ENCODE data around the gene ZNRF2.
"Not testable (repeated sequence)": the region's sequence is repeated elsewhere in the genome, so short reads cannot be mapped to it uniquely, and the experiment has no call there.

Gene ZNRF2

DNA sequence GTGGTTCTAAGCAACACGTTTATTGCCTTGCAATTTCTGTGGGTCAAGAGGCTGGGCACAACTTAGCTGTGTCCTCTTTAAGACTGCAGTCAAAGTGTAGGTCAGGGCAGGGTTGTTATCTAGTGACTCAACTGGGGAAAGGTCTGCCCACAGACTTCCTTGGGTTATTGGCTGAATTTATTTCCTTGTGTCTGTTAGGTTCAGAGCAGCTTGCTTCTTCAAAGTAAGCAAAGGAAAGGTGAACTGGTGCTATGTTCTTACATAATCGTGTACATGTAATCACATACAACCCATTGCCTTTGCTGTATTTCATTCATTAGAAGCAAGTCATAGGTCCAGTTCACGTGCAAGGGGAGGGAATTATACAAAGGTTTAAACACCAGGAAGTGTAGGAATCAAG lies 5.9 kb downstream of the ZNRF2 start:
- not testable (repeated sequence) for DNase-seq (ENCODE audit: low read depth)

DNA sequence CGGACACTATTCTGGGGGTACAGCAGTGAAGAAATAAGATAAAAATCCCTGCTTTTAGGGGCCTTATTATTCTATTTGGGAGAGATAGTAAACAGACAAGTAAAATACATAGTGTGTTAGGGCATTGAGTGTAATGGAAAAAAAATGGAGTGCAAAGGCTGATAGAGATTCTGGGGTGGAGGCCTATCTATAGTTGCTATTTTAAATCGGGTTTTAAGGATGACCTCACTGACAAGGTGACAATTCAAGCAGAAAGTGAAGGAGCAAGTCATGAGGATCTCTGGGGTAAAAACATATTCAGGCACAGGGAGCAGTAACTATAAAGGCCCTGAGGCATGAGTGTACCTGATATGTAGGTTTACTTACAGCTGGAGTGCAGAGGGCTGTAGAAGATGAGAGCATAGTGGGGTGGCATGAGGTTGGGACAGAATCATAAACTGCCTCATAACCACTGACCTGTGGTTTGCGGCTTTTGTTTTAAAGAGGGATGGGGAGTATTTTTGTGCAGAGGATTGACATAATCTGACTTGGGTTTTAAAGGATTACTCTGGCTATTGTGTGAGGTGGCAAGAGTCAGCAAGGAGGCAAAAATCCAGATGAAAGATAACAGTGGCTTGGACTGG lies 8.1 kb downstream of the ZNRF2 start:
- not testable (repeated sequence) for DNase-seq (ENCODE audit: low read depth)

DNA sequence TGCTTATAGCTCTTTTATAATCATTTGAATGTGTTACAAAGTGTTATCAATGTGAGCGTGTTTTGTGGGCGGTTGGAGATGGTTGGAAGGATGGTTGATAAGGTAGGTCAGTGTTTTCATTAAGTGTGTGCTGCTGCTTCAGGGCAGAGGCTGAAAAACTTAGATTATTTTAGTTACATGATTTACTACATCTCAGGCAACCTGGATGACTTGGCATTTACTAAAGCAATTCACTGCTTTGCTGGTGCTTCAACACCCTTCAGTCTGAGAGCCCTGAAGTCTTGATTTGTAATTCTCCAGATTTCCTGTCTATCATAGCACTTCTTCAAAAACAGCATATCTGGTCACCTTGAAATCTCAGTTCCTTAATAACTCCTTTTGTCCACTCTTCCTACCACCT lies 11.9 kb downstream of the ZNRF2 start:
- not testable (repeated sequence) for DNase-seq (ENCODE audit: low read depth)

DNA sequence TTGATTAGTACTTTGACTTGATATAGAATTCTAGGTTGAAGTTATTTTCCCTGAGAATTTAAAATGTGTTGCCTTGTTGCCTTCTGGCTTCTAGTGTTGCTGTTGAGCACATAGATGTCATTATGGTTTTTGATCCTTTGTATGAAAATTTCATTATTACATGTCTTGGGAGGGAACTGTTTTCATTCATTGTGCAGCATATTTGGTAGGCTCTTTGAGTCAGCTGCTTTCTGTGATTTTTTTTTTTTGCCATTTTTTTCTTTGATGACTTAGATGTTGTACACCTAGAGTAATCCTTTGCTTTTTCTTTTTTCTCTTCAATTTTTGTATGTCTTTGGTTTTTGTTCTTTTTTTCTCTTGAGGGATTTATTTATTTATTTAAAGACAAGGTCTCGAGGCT lies 13.1 kb downstream of the ZNRF2 start:
- DNase-seq (ENCODE audit: low read depth): not testable (repeated sequence)

DNA sequence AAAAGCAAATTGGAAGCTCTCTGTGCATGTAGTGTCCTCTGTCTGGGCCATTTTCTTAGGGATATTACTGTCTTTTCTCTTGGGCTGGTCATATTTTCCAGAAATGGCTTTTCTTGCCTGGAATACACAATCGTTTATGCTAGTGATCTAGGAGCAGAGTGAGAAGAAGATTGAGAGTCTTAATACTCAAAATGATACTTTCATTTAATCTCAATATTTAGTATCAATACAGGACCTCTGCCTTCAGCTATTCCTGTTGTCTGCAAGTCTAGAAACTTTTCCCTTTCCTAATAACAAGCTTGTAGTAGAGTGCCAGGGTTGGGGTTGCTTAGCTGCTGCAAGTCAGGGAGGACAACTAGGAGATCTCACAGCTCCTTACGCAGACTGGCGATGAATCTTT lies 14.0 kb downstream of the ZNRF2 start:
- not testable (repeated sequence) for DNase-seq (ENCODE audit: low read depth)

DNA sequence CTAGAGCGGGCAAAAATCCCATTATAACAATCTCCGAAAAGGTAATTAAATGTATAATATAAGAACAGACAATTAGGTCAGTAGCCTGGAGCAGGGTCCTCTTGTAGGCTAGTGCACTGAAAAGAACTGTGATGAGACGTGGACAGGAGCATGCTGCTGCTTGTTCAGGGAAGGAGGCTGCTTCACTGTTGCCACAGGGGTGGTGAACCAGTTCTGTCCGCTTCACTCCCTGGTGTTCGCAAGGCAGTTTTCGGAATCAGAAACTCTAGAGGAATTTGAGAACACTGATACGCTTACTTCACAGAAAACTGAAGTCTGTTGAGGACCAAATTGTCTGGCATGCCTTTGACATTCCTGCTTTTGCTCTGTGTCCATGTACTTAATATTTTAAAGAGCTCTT lies 17.4 kb downstream of the ZNRF2 start:
- no peak for DNase-seq (ENCODE audit: low read depth)

DNA sequence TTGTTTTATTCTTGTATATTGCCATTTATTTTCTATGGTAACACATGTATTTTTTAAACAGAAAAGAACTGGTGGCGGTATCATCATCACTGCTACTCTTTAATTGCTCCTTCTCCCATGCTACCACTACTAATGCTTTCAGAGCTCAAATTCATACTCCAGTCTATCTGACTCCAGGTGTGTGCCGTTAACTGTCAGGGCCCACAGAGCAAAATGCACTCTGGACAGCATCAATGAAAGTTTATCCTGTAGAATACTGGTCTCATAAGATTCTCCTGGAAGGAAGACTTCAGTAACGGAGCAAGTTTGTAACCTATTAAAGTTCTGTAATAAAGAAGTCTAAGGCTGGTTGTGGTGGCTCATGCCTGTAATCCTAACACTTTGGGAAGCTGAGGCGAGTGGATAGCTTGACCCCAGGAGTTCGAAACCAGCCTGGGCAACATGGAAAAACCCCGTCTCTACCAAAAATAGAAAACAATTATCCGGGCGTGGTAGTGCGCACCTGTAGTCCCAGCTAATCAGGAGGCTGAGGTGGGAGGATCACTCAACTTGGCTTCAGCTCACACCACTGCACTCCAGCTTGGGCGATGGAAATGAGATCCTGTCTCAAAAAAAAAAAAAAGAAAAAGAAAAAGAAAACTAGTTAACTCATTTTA lies 18.4 kb downstream of the ZNRF2 start:
- no peak for DNase-seq (ENCODE audit: low read depth)

DNA sequence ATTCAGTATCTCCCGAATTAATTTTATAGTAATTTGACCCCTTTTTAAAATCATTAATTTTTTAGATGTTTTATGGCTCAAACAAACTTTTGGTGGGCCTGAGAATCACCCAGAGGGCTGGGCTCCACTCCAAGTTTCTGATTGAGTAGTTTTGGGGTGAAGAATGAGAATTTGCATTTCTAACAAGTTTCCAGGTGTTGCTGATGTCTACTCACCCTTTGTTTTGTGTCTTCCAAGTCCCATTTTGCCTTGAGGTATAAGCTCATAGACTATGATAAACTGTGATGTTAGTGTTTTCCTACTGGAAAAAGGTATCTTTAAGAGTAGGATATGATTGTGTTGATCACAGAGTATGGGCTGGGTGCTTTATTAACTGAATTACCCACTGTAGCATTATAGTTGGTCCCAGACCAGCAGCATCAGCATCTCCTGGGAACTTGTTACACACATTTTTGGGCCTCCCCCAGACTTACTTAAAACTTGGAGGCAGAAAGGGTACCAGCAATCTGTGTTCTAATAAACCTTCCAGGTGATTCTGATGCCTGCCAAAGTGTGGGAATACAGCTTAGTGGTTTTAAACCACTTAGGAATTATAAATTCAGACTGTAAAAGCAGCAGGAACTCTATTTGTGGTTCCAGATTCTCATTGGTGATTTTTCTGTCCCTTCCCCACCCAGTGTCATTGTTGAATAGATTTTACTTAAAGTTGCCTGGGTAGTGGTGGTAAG lies 19.1 kb downstream of the ZNRF2 start:
- DNase-seq (ENCODE audit: low read depth): no peak

DNA sequence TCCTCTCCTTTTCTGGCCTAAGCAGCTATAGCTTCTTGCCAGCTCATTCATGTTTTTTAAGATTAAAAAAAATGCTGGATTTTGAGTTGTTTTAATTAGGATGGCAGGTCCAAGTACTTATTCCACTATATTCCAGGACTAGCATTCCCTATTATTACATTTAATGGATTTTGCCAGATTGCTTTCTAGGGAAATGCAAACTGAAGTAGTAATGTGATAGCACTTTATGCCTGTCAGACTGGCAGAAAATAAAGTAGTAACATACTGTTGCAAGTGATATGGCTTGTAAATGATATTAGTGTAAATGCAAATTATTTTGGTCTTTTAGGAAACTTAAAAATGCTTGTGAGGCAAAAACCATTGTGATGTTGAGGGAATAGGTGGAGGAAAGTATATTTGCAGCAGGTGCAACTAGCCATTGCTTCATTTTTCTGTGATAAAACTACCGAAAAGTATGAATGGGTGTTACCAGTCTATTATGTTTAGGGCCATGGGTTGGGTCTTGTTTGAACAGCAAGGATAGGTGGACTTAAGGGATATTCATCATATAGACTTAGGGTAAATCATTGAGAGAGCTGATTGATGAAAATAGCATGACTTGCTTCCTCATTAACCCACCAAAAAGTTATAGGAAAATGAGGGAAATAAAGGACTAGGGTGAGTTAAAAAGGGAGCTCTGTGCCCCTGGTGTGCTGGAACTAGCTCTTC lies 19.9 kb downstream of the ZNRF2 start:
- DNase-seq (ENCODE audit: low read depth): no peak

DNA sequence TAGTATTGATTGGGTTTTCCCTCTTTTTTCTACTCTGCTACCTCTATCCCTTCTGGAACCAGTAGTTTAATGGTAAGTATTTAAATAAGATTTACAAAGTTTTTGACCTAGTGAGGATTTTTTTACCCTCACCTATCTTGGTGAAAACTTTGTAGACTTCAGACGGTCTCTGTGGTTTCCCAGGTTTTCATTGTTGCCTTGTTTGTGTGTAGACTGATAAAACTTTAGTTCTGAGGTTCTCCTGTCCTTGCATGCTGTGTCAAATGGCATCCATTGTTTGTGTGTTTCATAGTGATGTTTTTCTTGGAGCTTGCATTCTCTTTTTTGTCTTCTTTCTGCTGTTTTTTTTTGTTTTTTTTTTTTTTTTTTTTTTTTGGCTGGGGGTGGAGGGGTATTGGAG lies 22.6 kb downstream of the ZNRF2 start:
- DNase-seq (ENCODE audit: low read depth): no peak

DNA sequence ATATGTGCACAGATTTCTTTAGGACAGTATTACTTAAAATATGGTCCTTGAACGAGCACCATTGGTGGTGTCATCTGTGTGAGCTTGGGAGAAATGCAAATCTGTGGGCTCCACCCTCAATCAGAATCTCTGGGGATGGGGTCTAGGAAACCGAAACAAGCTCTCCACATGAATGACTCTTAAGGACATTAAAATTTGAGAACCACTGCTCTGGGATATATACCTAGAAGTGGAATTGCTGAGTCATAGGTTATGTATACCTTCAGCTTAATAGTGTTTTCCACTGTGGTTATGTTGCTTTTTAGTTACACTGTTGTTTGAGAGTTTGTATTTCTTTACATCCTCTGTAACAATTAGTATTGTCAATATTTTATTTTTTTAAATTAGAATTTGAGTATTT lies 24.0 kb downstream of the ZNRF2 start:
- no peak for DNase-seq (ENCODE audit: low read depth)

DNA sequence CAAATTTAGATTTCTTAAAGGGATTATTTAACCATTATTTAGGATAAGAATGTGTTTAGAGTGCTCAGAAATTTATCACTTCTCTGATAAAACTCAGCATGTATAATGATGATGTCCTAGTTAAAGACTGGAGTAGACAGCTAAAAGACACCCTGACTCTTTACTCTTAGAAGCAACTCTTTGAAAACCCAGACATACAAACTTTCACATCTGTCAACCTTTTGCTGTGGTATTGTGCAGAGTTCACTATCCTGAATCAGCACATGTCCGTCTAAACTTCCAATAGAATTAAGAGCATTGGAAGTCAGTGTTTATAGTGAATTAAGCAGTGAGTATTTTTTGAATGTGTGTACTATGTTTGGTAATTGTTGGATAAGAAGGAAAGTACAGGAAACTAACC lies 24.9 kb downstream of the ZNRF2 start:
- no peak for DNase-seq (ENCODE audit: low read depth)

DNA sequence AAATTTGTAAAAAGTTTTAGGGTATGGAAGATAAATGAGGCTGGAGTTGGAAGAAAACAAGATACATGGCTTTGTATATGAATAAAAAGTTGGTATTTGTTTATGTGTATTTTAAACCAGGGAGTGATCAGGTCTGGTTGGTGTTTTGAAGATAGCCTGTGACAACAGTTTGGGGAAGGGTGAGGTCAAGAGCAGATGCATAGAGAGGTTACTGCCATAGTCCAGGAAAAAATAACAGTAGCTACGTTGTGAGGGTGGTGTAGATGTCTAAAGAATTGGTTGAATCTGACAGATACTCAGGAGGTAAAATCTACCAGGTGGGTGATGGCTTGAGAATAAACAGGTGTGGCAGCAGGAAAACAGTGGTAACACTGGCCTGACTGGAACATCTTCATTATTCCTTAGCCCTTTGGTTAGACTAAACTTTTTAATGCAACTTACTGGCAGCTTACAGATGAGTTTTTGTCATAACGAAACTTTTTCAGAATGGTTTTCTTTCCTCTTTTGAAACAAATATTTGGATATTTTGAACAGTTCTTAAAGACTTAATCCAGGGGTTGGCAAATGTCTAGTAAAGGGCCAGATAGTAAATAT lies 25.5 kb downstream of the ZNRF2 start:
- no peak for DNase-seq (ENCODE audit: low read depth)

DNA sequence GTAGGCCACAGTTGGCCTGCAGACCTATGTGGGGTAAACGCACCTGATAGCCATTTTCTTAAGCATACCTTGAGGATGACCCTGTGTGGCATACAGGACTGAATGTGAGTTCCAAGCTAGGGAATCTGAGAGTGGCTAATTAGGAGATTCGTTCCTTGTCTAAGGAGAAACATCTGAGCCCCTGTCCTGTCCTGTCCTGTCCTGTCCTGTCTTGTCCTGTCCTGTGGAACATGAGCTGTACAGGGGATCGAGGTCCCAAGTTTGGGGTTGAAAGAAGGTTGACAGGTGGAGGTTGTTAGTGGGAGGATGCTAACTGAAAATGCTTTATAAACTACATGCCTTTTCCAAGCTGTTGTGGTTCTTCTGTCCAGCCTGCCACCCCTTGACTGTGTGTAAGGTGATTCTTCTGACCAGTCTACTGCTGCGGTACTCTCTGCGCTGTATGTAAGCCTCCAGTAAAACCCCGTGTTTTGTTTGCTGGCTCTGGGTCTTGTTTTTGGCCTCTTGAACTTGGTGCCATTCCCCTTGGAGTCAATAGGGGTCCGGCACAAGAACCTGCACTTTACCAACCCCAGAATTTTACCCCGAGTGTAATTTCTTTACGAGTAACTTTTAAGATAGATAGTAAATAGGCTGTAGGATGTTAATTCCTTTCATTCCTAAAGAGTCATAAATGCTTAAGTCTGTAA lies 26.4 kb downstream of the ZNRF2 start:
- DNase-seq (ENCODE audit: low read depth): no peak

DNA sequence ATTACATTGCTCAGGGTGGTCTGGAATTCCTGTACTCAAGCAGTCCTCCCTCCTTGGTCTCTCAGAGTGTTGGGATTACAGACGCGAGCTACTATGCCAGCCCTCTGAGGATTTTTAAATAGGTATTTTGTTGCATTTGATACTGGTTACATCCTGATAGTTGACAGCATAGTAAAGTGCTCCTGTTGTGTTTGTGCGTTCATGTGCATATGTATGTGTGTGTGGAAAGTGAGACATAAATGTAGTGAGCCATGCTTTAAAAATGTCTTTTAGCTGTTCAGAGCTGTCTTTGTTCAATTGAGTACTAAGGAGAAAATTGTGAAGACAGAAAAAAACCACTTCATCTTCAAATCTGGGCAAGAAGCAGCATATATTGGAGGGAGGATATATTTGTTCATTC lies 27.8 kb downstream of the ZNRF2 start:
- DNase-seq (ENCODE audit: low read depth): no peak

DNA sequence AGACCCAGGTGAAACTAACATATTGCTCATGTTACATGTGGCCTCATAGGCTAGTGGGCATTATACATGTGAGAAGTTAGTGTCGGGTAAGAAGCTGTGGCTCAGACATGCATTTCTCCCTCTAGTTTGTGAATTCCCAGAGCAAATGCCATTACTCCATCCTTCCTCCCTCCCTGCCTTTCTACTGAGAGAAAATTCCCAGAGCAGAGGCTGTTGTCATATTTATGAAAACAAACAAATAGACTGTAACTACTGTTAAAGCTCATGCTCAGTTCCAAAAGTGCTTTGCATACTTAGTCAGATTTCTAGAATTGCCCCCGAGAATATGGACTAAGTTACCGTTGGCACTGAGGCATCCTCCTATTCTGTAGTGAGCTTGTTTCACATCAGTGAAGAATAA lies 29.0 kb downstream of the ZNRF2 start:
- no peak for DNase-seq (ENCODE audit: low read depth)

DNA sequence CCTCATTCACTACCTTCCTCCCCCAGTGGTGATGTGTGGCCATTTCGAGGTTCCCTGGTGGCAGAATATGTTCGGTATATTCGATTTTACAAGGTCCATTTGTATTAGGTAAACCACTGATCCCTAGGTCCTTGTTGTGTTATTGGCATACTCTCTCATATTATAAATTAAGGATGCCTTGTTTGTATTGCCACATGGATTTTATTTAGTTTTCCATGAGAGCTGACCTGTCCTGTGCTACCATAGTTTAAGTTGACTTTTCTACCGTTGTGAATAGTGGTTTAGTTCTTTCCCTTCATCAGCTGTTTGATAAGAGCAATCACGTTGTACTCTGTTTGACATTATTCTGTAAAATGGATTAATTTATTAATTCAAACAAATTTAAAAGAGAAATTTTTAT lies 29.4 kb downstream of the ZNRF2 start:
- DNase-seq (ENCODE audit: low read depth): no peak

DNA sequence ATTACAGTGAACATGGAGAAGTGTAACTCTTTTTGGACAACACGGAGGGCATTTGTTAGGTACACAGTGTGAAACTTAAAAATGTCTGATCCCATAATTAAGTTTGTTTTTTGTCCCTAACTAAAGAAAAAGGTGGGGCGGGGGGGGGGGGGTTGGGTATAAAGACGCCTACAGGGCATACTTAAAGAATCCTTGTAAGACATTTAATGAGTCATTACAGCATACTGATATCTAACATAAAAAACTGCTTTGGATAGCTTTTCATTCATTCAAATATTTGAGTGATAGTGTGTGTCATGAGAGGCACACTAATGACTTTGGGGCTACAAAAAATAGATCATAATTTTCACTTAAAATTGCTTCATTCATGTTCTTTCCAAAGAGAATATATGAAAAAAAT lies 31.2 kb downstream of the ZNRF2 start:
- no peak for DNase-seq (ENCODE audit: low read depth)

DNA sequence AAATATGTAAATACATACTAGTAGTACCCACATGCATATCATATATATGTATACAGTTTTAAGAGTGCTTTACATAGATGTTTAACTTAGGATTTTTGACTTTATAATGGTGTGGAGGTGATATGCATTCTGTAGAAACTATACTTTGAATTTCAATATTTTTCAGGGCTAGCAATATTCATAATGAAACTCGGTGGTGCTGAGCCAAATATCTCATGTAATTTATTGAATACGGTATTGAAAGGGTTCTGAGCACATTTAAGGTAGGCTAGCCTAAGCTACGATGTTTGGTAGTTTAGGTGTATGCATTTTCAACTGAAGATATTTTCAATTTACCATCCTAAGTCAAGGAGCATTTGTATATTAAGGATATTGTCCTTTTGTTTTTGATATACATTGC lies 36.0 kb downstream of the ZNRF2 start:
- no peak for DNase-seq (ENCODE audit: low read depth)

DNA sequence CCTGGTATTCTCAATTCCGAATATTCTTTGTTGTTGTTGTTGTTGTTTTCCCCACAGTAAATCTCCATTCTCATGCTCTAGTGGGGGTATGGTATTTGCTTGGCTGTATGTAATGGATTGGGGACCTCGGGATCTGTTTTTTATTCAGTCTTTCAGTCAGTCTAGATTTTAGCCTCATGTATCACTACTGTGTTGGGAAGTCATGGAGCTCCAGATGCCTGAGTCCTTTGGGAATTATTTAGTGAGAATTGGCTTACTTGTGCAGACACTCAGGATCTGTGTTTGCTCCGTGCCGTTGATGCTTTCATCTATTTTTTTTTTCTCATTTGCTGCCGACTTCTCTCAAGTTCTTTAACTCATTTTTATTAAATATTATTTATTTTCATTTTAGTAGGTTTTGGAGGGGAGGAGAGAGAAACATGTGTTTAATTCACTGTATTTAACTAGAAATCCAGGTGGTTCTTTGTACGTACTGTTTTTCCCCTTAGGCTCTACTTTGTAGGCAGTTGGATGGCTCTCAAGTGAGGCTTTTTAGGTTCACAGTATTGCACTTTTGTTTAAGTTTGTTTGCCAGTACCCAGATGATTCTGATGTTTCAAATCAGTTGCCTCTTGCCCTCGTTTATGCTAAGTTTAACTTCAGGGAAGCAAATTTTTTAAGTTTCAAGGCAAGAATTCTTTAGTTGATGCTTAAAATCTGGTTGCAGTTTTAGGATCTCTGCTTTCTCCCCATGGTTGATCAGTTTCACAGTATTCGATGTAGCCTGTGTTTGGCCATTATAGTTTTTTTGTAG lies 36.9 kb downstream of the ZNRF2 start:
- DNase-seq (ENCODE audit: low read depth): peak; percentile 21

DNA sequence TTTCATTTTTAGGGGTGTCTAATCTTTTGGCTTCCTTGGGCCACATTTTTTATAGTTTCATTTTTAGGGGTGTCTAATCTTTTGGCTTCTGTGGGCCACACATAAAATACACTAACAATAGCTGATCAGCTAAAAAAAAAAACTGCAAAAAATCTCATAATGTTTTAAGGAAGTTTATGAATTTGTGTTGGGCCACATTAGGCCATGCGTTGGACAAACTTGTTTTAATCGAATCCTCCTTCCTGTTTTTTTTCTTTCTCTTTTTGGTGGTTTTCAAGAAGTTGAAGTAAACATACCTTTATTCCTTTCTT lies 37.4 kb downstream of the ZNRF2 start:
- no peak for DNase-seq (ENCODE audit: low read depth)

All from fibroblast of the conjunctiva (primary cell).